Measurements from ENCODE around the gene NCCRP1.

DNA sequence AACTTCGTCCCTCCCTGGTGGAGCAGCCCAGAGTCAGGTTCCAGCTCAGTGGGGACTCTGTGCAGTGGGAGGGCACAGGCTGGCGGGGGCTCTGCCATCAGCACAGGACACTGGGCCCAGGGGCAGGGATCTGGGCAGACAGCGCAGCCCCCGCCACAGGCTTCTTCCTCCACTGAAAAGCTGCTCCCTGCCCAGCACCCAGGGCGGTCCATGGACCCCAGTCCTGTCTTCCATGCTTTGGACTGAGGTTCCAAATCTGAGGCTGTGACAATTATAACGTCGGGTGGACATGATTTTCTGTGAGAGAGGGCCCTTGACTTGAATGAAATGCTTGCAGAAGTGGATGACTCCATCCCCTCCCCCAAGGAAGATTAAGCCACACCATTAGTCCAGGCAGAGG, 21.2 kb upstream of the NCCRP1 start:
- TF ChIP-seq, protein P1, sequence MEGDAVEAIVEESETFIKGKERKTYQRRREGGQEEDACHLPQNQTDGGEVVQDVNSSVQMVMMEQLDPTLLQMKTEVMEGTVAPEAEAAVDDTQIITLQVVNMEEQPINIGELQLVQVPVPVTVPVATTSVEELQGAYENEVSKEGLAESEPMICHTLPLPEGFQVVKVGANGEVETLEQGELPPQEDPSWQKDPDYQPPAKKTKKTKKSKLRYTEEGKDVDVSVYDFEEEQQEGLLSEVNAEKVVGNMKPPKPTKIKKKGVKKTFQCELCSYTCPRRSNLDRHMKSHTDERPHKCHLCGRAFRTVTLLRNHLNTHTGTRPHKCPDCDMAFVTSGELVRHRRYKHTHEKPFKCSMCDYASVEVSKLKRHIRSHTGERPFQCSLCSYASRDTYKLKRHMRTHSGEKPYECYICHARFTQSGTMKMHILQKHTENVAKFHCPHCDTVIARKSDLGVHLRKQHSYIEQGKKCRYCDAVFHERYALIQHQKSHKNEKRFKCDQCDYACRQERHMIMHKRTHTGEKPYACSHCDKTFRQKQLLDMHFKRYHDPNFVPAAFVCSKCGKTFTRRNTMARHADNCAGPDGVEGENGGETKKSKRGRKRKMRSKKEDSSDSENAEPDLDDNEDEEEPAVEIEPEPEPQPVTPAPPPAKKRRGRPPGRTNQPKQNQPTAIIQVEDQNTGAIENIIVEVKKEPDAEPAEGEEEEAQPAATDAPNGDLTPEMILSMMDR (IDR thresholded peaks at IDR 0.05): no peak
- TF ChIP-seq POLR2AphosphoS5 (IDR thresholded peaks at IDR 0.05; ENCODE audit: low read depth, low read length): no peak
- TF ChIP-seq, protein P2, sequence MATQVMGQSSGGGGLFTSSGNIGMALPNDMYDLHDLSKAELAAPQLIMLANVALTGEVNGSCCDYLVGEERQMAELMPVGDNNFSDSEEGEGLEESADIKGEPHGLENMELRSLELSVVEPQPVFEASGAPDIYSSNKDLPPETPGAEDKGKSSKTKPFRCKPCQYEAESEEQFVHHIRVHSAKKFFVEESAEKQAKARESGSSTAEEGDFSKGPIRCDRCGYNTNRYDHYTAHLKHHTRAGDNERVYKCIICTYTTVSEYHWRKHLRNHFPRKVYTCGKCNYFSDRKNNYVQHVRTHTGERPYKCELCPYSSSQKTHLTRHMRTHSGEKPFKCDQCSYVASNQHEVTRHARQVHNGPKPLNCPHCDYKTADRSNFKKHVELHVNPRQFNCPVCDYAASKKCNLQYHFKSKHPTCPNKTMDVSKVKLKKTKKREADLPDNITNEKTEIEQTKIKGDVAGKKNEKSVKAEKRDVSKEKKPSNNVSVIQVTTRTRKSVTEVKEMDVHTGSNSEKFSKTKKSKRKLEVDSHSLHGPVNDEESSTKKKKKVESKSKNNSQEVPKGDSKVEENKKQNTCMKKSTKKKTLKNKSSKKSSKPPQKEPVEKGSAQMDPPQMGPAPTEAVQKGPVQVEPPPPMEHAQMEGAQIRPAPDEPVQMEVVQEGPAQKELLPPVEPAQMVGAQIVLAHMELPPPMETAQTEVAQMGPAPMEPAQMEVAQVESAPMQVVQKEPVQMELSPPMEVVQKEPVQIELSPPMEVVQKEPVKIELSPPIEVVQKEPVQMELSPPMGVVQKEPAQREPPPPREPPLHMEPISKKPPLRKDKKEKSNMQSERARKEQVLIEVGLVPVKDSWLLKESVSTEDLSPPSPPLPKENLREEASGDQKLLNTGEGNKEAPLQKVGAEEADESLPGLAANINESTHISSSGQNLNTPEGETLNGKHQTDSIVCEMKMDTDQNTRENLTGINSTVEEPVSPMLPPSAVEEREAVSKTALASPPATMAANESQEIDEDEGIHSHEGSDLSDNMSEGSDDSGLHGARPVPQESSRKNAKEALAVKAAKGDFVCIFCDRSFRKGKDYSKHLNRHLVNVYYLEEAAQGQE (IDR thresholded peaks at IDR 0.05; ENCODE audit: insufficient read depth in 1 of 2, low read depth in 2 of 2, low read length in 1 of 2): no peak

Data from Panc1 (cell line).